HEK293T (cell line): ENCODE data around the gene LACTBL1.

ENCODE experiments used
- ARNT ChIP-seq: fragments of 450-650 bp; IDR thresholded peaks from 2 replicates; pipeline ENCODE4 v1.6.1; 2017; ENCODE audit warnings: mild to moderate bottlenecking
- BHLHE40 ChIP-seq: fragments of 450-650 bp; IDR thresholded peaks from 2 replicates; pipeline ENCODE4 v1.6.1; 2016; ENCODE audit warnings: mild to moderate bottlenecking, moderate library complexity, borderline replicate concordance
- CTBP1 ChIP-seq: fragments of 450-650 bp; IDR thresholded peaks from 2 replicates; pipeline ENCODE4 v1.6.1; 2016; ENCODE audit warnings: borderline replicate concordance
- ELF4 ChIP-seq: fragments of 450-650 bp; IDR thresholded peaks from 2 replicates; pipeline ENCODE4 v1.6.1; 2017; ENCODE audit warnings: antibody characterized with exemption
- FOXK2 ChIP-seq: fragments of 450-650 bp; IDR thresholded peaks from 2 replicates; pipeline ENCODE4 v1.6.1; 2016; ENCODE audit warnings: mild to moderate bottlenecking
- FOXM1 ChIP-seq: fragments of 450-650 bp; IDR thresholded peaks from 2 replicates; pipeline ENCODE4 v1.6.1; 2017; ENCODE audit warnings: mild to moderate bottlenecking, borderline replicate concordance
- HDGF ChIP-seq: fragments of 450-650 bp; IDR thresholded peaks from 2 replicates; pipeline ENCODE4 v1.6.1; 2017; ENCODE audit warnings: antibody characterized with exemption, borderline replicate concordance
- L3MBTL2 ChIP-seq: fragments of 450-650 bp; conservative IDR thresholded peaks from 2 replicates; pipeline ENCODE4 v1.6.1; 2016; ENCODE audit warnings: mild to moderate bottlenecking
- LEF1 ChIP-seq: fragments of 450-650 bp; IDR thresholded peaks from 2 replicates; pipeline ENCODE4 v1.6.1; 2017; ENCODE audit warnings: mild to moderate bottlenecking, borderline replicate concordance
- NFRKB ChIP-seq: fragments of 450-650 bp; IDR thresholded peaks from 2 replicates; pipeline ENCODE4 v1.6.1; 2016; ENCODE audit warnings: mild to moderate bottlenecking, moderate library complexity
- SP1 ChIP-seq: fragments of 450-650 bp; IDR thresholded peaks from 2 replicates; pipeline ENCODE4 v1.6.1; 2017
- SUZ12 ChIP-seq: fragments of 450-650 bp; IDR thresholded peaks from 2 replicates; pipeline ENCODE4 v1.6.1; 2016; ENCODE audit warnings: mild to moderate bottlenecking
- TARDBP ChIP-seq: fragments of 450-650 bp; IDR thresholded peaks from 2 replicates; pipeline ENCODE4 v1.6.1; 2016
- ZNF384 ChIP-seq: fragments of 450-650 bp; IDR thresholded peaks from 2 replicates; pipeline ENCODE4 v1.6.1; 2016

DNA sequence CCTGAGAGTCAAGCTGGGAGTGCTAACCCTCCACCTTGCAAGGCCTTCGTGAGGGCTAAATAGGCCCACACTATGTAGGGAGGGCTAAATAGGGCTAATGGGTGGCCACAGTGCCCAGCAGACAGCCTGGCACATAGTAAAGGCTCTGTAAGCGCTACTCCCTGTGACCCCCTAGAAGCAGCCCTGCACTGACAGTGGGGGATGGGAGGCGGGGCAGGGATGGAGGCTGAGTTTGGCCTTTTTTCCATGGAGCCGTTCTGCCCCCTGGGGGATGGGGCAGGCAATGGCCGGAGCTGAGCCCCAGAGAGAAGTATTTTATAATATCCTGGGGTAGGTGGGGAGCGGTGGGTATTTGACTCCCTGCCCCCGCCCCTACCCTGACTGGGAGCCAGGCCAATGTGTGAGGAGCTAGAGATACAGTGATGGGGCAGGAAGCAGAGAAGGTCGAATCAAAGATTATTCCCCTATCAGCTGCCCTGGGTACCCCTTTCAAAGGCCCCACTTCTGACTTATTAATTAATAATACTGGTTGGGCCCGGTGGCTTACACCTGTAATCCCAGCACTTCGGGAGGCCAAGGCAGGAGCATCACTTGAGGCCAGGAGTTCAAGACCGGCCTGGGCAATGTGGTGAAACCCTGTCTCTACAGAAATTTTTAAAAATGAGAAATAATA, 42.3 kb downstream of the LACTBL1 start:
- TF ChIP-seq SUZ12 (no peak), FOXM1 (no peak), ELF4 (no peak), HDGF (no peak), NFRKB (no peak), FOXK2 (no peak), BHLHE40 (no peak), ZNF384 (no peak), SP1 (no peak), CTBP1 (no peak), TARDBP (no peak), ARNT (no peak), L3MBTL2 (no peak), LEF1 (no peak)
